ENCODE data around the gene PPP3CA. TPM values are rescaled to one million over a fixed set of nuclear protein-coding genes. Genes with fewer than 3 reads are reported as not detected.

PPP3CA gene
- total and polyA plus RNA-seq, 2 of the 8 experiments (the other 6 are each of a cell fraction or from before 2014, with no cell fraction given), result 7.9 to 35.0 TPM

DNA sequence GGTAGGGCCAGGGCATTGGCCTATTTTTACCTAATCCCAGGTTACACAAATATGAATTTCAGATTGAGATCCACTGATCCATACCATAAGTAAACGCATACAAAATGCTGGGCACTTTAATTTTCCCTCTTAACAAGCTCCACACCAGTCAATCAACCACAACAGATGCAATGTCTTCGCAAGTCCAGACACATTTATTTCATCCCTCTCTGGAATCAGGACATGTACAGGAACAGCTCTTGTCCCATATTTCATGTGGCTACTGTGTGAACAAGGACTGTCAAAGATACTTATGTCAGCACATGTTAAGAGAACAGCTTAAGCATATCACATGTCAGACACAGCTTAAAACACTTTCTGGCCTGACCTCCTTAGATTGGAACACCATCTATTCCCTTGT is 145.9 kb downstream of the PPP3CA start:
- H3K9ac ChIP-seq (replicated peaks in 1 of 4; ENCODE audit: extremely low read depth in 1 of 4, low read depth in 3 of 4, low read length in 3 of 4), result no peak overlapping the region
- H3K18ac ChIP-seq (ENCODE audit: extremely low read depth, low read length), result no peak overlapping the region
- H3K14ac ChIP-seq (ENCODE audit: insufficient read length), result no peak overlapping the region
- H2BK20ac ChIP-seq (ENCODE audit: low read length), result no peak overlapping the region
- H3K4me1 ChIP-seq (replicated peaks in 1 of 4; ENCODE audit: control insufficient read depth in 3 of 4, insufficient read depth in 4 of 4, low read length in 3 of 4), result peaks cover 2 to 7% (median 5%) of the 10 kb centered on the region in 4 experiments; a peak in 4 of 7 replicates
- H2BK15ac ChIP-seq (ENCODE audit: low read length), result 0 out of 2 replicates have a peak overlapping the region, but pooled peaks have one; percentile 40
- peaks cover 0 to 2% (median 0%) of the 10 kb centered on the region in 4 experiments; a peak in 1 of 7 replicates for H3K27me3 ChIP-seq (replicated peaks in 1 of 4; ENCODE audit: control insufficient read depth in 3 of 4, extremely low read depth in 1 of 4, insufficient read depth in 3 of 4, low read length in 3 of 4)
- H2BK5ac ChIP-seq (ENCODE audit: low read depth, low read length), result no peak overlapping the region
- ChIA-PET CTCF (ENCODE audit: partially characterized antibody) (no interaction called here), POLR2A (ENCODE audit: partially characterized antibody) (no interaction called here)
- H3K4me2 ChIP-seq (ENCODE audit: insufficient read depth in 1 of 2, low read depth in 2 of 2, low read length in 2 of 2), result no peak overlapping the region
- no peak overlapping the region for H3K56ac ChIP-seq (replicated peaks; ENCODE audit: insufficient read length, low read depth, low read length)
- no peak overlapping the region for H2BK120ac ChIP-seq (replicated peaks; ENCODE audit: low read depth, low read length)
- 76% methylated on average over 2 of the region's 2 CpGs; no CpG with 5 or more reads in 1 of the 2 experiments for WGBS, 2 experiments (ENCODE audit: extremely low coverage in 1 of 2, insufficient coverage in 1 of 2, insufficient read length in 1 of 2, insufficient replicate concordance in 2 of 2, low coverage in 1 of 2, low lambda C conversion rate in 2 of 2, missing lambda C conversion rate in 1 of 2)
- no peak overlapping the region for H3K4ac ChIP-seq (replicated peaks; ENCODE audit: insufficient read length, low read depth, low read length)
- no peak overlapping the region for H3K27ac ChIP-seq (ENCODE audit: low read depth, low read length)
- H3K4me3 ChIP-seq (ENCODE audit: extremely low read depth in 1 of 4, insufficient read depth in 2 of 4, low read depth in 3 of 4, low read length in 4 of 4), result no peak overlapping the region
- no peak overlapping the region for H2AK5ac ChIP-seq (ENCODE audit: low read depth, low read length)
- H4K20me1 ChIP-seq (replicated peaks in 1 of 2; ENCODE audit: control insufficient read depth in 1 of 2, insufficient read depth in 2 of 2, low read length in 2 of 2), result no peaks in the 10 kb centered on the region
- H2AFZ ChIP-seq (ENCODE audit: low read length), result no peak overlapping the region
- no peak overlapping the region for H2BK12ac ChIP-seq (ENCODE audit: low read depth, low read length)
- H3K79me2 ChIP-seq (ENCODE audit: control insufficient read depth in 1 of 2, insufficient read depth in 2 of 2, low read length in 2 of 2), result peaks cover 0 to 26% of the 10 kb centered on the region in 2 experiments; a peak in 2 of 4 replicates
- H3K23ac ChIP-seq (ENCODE audit: insufficient read length), result no peak overlapping the region
- no peak for FAIRE-seq
- no peaks in the 10 kb centered on the region for H3K79me1 ChIP-seq (ENCODE audit: low read depth, low read length)
- H4K5ac ChIP-seq (ENCODE audit: insufficient read length, low read depth, low read length), result no peak overlapping the region
- H4K8ac ChIP-seq (ENCODE audit: extremely low read depth, insufficient read depth, low read length), result no peak overlapping the region
- H3K23me2 ChIP-seq (ENCODE audit: low read depth, low read length), result no peaks in the 10 kb centered on the region
- no peaks in the 10 kb centered on the region for H3K9me3 ChIP-seq (ENCODE audit: insufficient read depth in 2 of 2, low read depth in 1 of 2, low read length in 1 of 2)
- no peak for DNase-seq (ENCODE audit: low read depth in 1 of 2, low spot score in 2 of 2)
- H3K36me3 ChIP-seq (ENCODE audit: control insufficient read depth in 2 of 4, insufficient read depth in 4 of 4, low read length in 3 of 4), result no peaks in the 10 kb centered on the region
- no peak overlapping the region for H4K91ac ChIP-seq (replicated peaks; ENCODE audit: insufficient read length, low read length)
- TF ChIP-seq, protein P1, sequence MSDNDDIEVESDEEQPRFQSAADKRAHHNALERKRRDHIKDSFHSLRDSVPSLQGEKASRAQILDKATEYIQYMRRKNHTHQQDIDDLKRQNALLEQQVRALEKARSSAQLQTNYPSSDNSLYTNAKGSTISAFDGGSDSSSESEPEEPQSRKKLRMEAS (IDR thresholded peaks at IDR 0.05), result no peak
- TF ChIP-seq, protein P2, sequence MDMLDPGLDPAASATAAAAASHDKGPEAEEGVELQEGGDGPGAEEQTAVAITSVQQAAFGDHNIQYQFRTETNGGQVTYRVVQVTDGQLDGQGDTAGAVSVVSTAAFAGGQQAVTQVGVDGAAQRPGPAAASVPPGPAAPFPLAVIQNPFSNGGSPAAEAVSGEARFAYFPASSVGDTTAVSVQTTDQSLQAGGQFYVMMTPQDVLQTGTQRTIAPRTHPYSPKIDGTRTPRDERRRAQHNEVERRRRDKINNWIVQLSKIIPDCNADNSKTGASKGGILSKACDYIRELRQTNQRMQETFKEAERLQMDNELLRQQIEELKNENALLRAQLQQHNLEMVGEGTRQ (IDR thresholded peaks at IDR 0.05; ENCODE audit: low read length), result no peak
- no peak for TF ChIP-seq BACH1 (IDR thresholded peaks at IDR 0.05; ENCODE audit: low read length)
- no peak for TF ChIP-seq CEBPB (IDR thresholded peaks at IDR 0.05; ENCODE audit: low read depth, low read length)
- no peak for TF ChIP-seq RBBP5 (IDR thresholded peaks at IDR 0.05; ENCODE audit: borderline replicate concordance, low read depth, low read length)
- no peak for TF ChIP-seq KDM1A (IDR thresholded peaks at IDR 0.05; ENCODE audit: borderline replicate concordance, low read length)
- no peak for TF ChIP-seq MAFK (IDR thresholded peaks at IDR 0.05; ENCODE audit: low read depth, low read length)
- TF ChIP-seq KDM4A (IDR thresholded peaks at IDR 0.05; ENCODE audit: low read depth, low read length, severe bottlenecking), result no peak
- no peak for TF ChIP-seq SIN3A (conservative IDR thresholded peaks at IDR 0.05 in 1 of 2, IDR thresholded peaks at IDR 0.05 in 1 of 2; ENCODE audit: low read depth in 1 of 2, low read length in 2 of 2)
- no peak for TF ChIP-seq KDM5A (IDR thresholded peaks at IDR 0.05; ENCODE audit: low read length)
- TF ChIP-seq BCL11A (IDR thresholded peaks at IDR 0.05; ENCODE audit: low read depth in 2 of 2, low read length in 2 of 2), result no peak
- no peak for TF ChIP-seq TAF7 (optimal IDR thresholded peaks at IDR 0.05; ENCODE audit: borderline replicate concordance, low read depth, low read length)
- TF ChIP-seq CTBP2 (IDR thresholded peaks at IDR 0.05; ENCODE audit: borderline replicate concordance, insufficient read depth, insufficient read length, low read length), result no peak

Data from H1 (cell line).